AG08396 (cell line): Measurements from ENCODE around the gene MAPK8.

ENCODE experiments used
- DNase-seq: peaks from one replicate; pipeline ENCODE4 v3.0.0; 2012; ENCODE audit warnings: low spot score, mixed read lengths

Gene MAPK8

GRCh38 chr10:48292616-48293015, 13.9 kb upstream of the MAPK8 start:
- no peak for DNase-seq

GRCh38 chr10:48294431-48294830, 12.0 kb upstream of the MAPK8 start:
- no peak for DNase-seq

- DNase-seq, result no peak
Observed at GRCh38 chr10:48296576-48297098, 9.8 kb upstream of the MAPK8 start.

- no peak for DNase-seq
Observed at GRCh38 chr10:48299066-48299465, 7.4 kb upstream of the MAPK8 start.

- DNase-seq, result no peak
Observed at GRCh38 chr10:48299692-48300091, 6.8 kb upstream of the MAPK8 start.

GRCh38 chr10:48300556-48300955, 5.9 kb upstream of the MAPK8 start:
- DNase-seq, result no peak

- no peak for DNase-seq
Observed at GRCh38 chr10:48302515-48303476, 3.7 kb upstream of the MAPK8 start.

GRCh38 chr10:48305905-48306264, 592 bp upstream of the MAPK8 start:
- no peak for DNase-seq

- peak; percentile 82 for DNase-seq
Observed at GRCh38 chr10:48306870-48307710, 613 bp downstream of the MAPK8 start.

- no peak for DNase-seq
Observed at GRCh38 chr10:48307711-48308018, 1.2 kb downstream of the MAPK8 start.

- DNase-seq, result peak; percentile 70
Observed at GRCh38 chr10:48309711-48310226, 3.3 kb downstream of the MAPK8 start.

GRCh38 chr10:48314107-48314506, 7.6 kb downstream of the MAPK8 start:
- no peak for DNase-seq

GRCh38 chr10:48316236-48316635, 9.8 kb downstream of the MAPK8 start:
- DNase-seq, result no peak

GRCh38 chr10:48317321-48317990, 11.0 kb downstream of the MAPK8 start:
- no peak for DNase-seq

GRCh38 chr10:48322017-48322416, 15.5 kb downstream of the MAPK8 start:
- DNase-seq, result no peak

GRCh38 chr10:48324580-48324979, 18.1 kb downstream of the MAPK8 start:
- DNase-seq, result no peak

GRCh38 chr10:48330269-48330668, 23.8 kb downstream of the MAPK8 start:
- DNase-seq, result no peak

GRCh38 chr10:48331436-48331835, 25.0 kb downstream of the MAPK8 start:
- DNase-seq, result no peak

- DNase-seq, result no peak
Observed at GRCh38 chr10:48332166-48332870, 25.8 kb downstream of the MAPK8 start.

GRCh38 chr10:48332871-48333216, 26.4 kb downstream of the MAPK8 start:
- no peak for DNase-seq

- DNase-seq, result no peak
Observed at GRCh38 chr10:48333856-48334255, 27.4 kb downstream of the MAPK8 start.

GRCh38 chr10:48335788-48336187, 29.3 kb downstream of the MAPK8 start:
- no peak for DNase-seq
